Thoracic aorta (tissue), 2 donors: ENCODE data around the gene IRX3. TPM values are rescaled to one million over a fixed set of nuclear protein-coding genes. Genes with fewer than 3 reads are reported as not detected.

ENCODE experiments used
- ATAC-seq: fragments of 150-250 bp; one replicate; pipeline ENCODE4 v1.8.0; 2017; ENCODE audit warnings: low read depth; ENCODE audit not compliant: insufficient number of reproducible peaks, low FRiP score
- DNase-seq: peaks from one replicate; pipeline ENCODE4 v3.0.0-alpha.2; 2020; ENCODE audit warnings: low spot score
- H3K27ac ChIP-seq, 2 donors: fragments of 200-600 bp; sonication (generic); 1 replicate in 1 of 2; 2 replicates in 1 of 2; pipeline ENCODE4 v1.5.1; 2016; ENCODE audit warnings: mild to moderate bottlenecking in 2 of 2, moderate library complexity in 2 of 2
- H3K27me3 ChIP-seq: fragments of 200-600 bp; sonication (generic); replicated peaks from 2 replicates; pipeline ENCODE4 v1.6.0; 2016; ENCODE audit warnings: mild to moderate bottlenecking; ENCODE audit not compliant: insufficient read depth
- H3K36me3 ChIP-seq: fragments of 200-600 bp; sonication (generic); one replicate; pipeline ENCODE4 v1.5.1; 2016
- H3K4me1 ChIP-seq, 2 donors: fragments of 200-600 bp; sonication (generic); 1 replicate in 1 of 2; 2 replicates in 1 of 2; pipeline versions ENCODE4 v1.5.1 to v1.6.0; 2016; ENCODE audit warnings: low read depth in 2 of 2, mild to moderate bottlenecking in 1 of 2; ENCODE audit not compliant: control insufficient read depth in 1 of 2
- H3K4me3 ChIP-seq: fragments of 200-600 bp; sonication (generic); 2 replicates; pipeline ENCODE4 v1.5.1; 2016; ENCODE audit warnings: mild to moderate bottlenecking
- H3K9me3 ChIP-seq: fragments of 200-600 bp; sonication (generic); 2 replicates; pipeline ENCODE4 v1.5.1; 2016
- CTCF ChIP-seq: fragments of 200-600 bp; sonication (generic); IDR thresholded peaks from one replicate; pipeline ENCODE4 v1.5.1; 2019; ENCODE audit warnings: antibody characterized with exemption
- total RNA-seq, 2 donors: library from RNA; depleted of rRNA; stranded (reverse); fragments of >200 nt; gene quantifications; one replicate each; pipeline versions ENCODE4 v1.1.0 to v1.2.3, GENCODE V29; 2016

IRX3 gene
- total RNA-seq, 2 donors from 2014 or later, result 0.95 to 2.0 TPM

- H3K9me3 ChIP-seq, result no peaks in the 10 kb centered on the region
- no peak overlapping the region for H3K27ac ChIP-seq
- H3K27me3 ChIP-seq, result no peaks in the 10 kb centered on the region
- no peak for ATAC-seq
- TF ChIP-seq CTCF, result no peak
- H3K4me1 ChIP-seq, result peaks cover 0 to 13% of the 10 kb centered on the region in 2 donors
- no peak overlapping the region for H3K4me3 ChIP-seq
- no peaks in the 10 kb centered on the region for H3K36me3 ChIP-seq
- no peak for DNase-seq
These were observed 39.7 kb upstream of the IRX3 start for GRCh38 chr16:54326266-54326662.

GRCh38 chr16:54325616-54326265 lies 39.2 kb upstream of the IRX3 start:
- DNase-seq, result no peak
- TF ChIP-seq CTCF, result no peak
- Histone ChIP-seq H3K27ac (no peak overlapping the region), H3K4me1 (peaks cover 0 to 13% of the 10 kb centered on the region in 2 donors), H3K27me3 (no peaks in the 10 kb centered on the region), H3K36me3 (no peaks in the 10 kb centered on the region), H3K4me3 (no peak overlapping the region), H3K9me3 (no peaks in the 10 kb centered on the region)
- no peak for ATAC-seq

GRCh38 chr16:54324716-54325115 lies 38.1 kb upstream of the IRX3 start:
- H3K27ac ChIP-seq, result no peak overlapping the region
- ATAC-seq (no peak), DNase-seq (no peak)
- H3K36me3 ChIP-seq, result no peaks in the 10 kb centered on the region
- peaks cover 0 to 13% of the 10 kb centered on the region in 2 donors for H3K4me1 ChIP-seq
- no peaks in the 10 kb centered on the region for H3K27me3 ChIP-seq
- H3K9me3 ChIP-seq, result no peaks in the 10 kb centered on the region
- no peak overlapping the region for H3K4me3 ChIP-seq
- no peak for TF ChIP-seq CTCF

GRCh38 chr16:54320697-54321340 lies 34.2 kb upstream of the IRX3 start:
- no peak for DNase-seq
- TF ChIP-seq CTCF, result no peak
- Histone ChIP-seq H3K27me3 (no peaks in the 10 kb centered on the region), H3K4me3 (no peak overlapping the region), H3K36me3 (no peaks in the 10 kb centered on the region), H3K27ac (no peak overlapping the region), H3K4me1 (peaks cover 0 to 5% of the 10 kb centered on the region in 2 donors), H3K9me3 (no peaks in the 10 kb centered on the region)
- no peak for ATAC-seq

GRCh38 chr16:54318941-54319340 lies 32.4 kb upstream of the IRX3 start:
- no peaks in the 10 kb centered on the region for H3K36me3 ChIP-seq
- DNase-seq, result no peak
- no peak overlapping the region for H3K27ac ChIP-seq

More at GRCh38 chr16:54318941-54319340, 32.4 kb upstream of the IRX3 start:
- no peak for TF ChIP-seq CTCF
- ATAC-seq, result no peak
- no peaks in the 10 kb centered on the region for H3K4me1 ChIP-seq
- no peaks in the 10 kb centered on the region for H3K27me3 ChIP-seq
- H3K4me3 ChIP-seq, result no peak overlapping the region
- H3K9me3 ChIP-seq, result no peaks in the 10 kb centered on the region
